Spleen (tissue), 11 donors: ENCODE data around the gene SLC40A1. TPM values are rescaled to one million over a fixed set of nuclear protein-coding genes. Genes with fewer than 3 reads are reported as not detected.

ENCODE experiments used
- DNase-seq: peaks from one replicate; pipeline ENCODE4 v3.0.0-alpha.2; 2020
- H3K27ac ChIP-seq, 8 donors: fragments of 200-600 bp; sonication (generic) in 7 of 8; 1 replicate in 4 of 8; 2 replicates in 4 of 8; pipeline versions ENCODE4 v1.5.0 to v1.8.0; 2016 to 2021; ENCODE audit warnings: inconsistent platforms in 4 of 8, mild to moderate bottlenecking in 4 of 8, moderate library complexity in 1 of 8
- H3K27me3 ChIP-seq, 7 donors: fragments of 200-600 bp; sonication (generic) in 6 of 7; replicated peaks in 1 of 7; 1 replicate in 4 of 7; 2 replicates in 3 of 7; pipeline versions ENCODE4 v1.5.0 to v1.8.0; 2016 to 2021; ENCODE audit warnings: inconsistent platforms in 3 of 7, mild to moderate bottlenecking in 1 of 7
- H3K36me3 ChIP-seq, 6 donors: fragments of 200-600 bp; sonication (generic) in 5 of 6; 1 replicate in 4 of 6; 2 replicates in 2 of 6; pipeline versions ENCODE4 v1.5.0 to v1.8.0; 2016 to 2021; ENCODE audit warnings: inconsistent platforms in 2 of 6
- H3K4me1 ChIP-seq, 6 donors: fragments of 200-600 bp; sonication (generic) in 5 of 6; 1 replicate in 3 of 6; 2 replicates in 3 of 6; pipeline versions ENCODE4 v1.5.0 to v1.8.0; 2016 to 2021; ENCODE audit warnings: inconsistent platforms in 3 of 6
- H3K4me3 ChIP-seq, 8 donors: fragments of 200-600 bp; sonication (generic) in 7 of 8; 1 replicate in 4 of 8; 2 replicates in 4 of 8; pipeline versions ENCODE4 v1.5.0 to v1.8.0; 2016 to 2021; ENCODE audit warnings: inconsistent platforms in 4 of 8, mild to moderate bottlenecking in 4 of 8, moderate library complexity in 2 of 8
- H3K9me3 ChIP-seq, 8 donors: fragments of 200-600 bp; sonication (generic) in 7 of 8; 1 replicate in 4 of 8; 2 replicates in 4 of 8; pipeline versions ENCODE4 v1.5.0 to v1.8.0; 2016 to 2021; ENCODE audit warnings: inconsistent platforms in 4 of 8
- CTCF ChIP-seq, 11 experiments: fragments of 200-600 bp in 7 of 11; fragments of 450-650 bp in 4 of 11; sonication (generic) in 4 of 11; IDR thresholded peaks in 8 of 11; conservative IDR thresholded peaks in 3 of 11; 1 replicate in 7 of 11; 2 replicates in 4 of 11; pipeline versions ENCODE4 v1.4.0 to v1.8.0; 2016 to 2021; ENCODE audit warnings: antibody characterized with exemption in 11 of 11, inconsistent platforms in 4 of 11, mild to moderate bottlenecking in 1 of 11
- POLR2A ChIP-seq, 3 donors: fragments of 450-650 bp; IDR thresholded peaks; one replicate each; pipeline ENCODE4 v1.5.1; 2017; ENCODE audit warnings: antibody characterized with exemption in 3 of 3, mild to moderate bottlenecking in 1 of 3
- POLR2AphosphoS5 ChIP-seq, 3 donors: sonication (generic); formaldehyde crosslinking; IDR thresholded peaks; one replicate each; pipeline ENCODE4 v1.5.1; 2017; ENCODE audit warnings: antibody characterized with exemption in 3 of 3
- WGBS, 5 donors: extraction: QIAGEN DNeasy Blood & Tissue Kit in 3 of 5; methylation state at CpG; one replicate each; pipeline versions ENCODE4 v1.1.5 to v1.1.7; 2013 to 2018; 5-methylcytosine and 5-hydroxymethylcytosine counted together
- intact Hi-C: fragments of 100-400 bp; cut with DNase I; formaldehyde crosslinking; loops from one replicate; pipeline ENCODE4 v1.15.0; 2023; ENCODE audit warnings: low total_unique reads
- polyA plus RNA-seq, 3 donors: library from polyadenylated mRNA; stranded (reverse); fragments of 200-250 nt; gene quantifications; one replicate each; pipeline ENCODE4 v1.2.1, GENCODE V29; 2013
- total RNA-seq, 7 donors: library from RNA; depleted of rRNA in 3 of 7; stranded (reverse); fragments of >200 nt in 3 of 7; fragmentation: NEBNext Ultra II Directional in 4 of 7; extraction: Animal tissue kit (Norgen Biotek cat#: 25700) in 4 of 7; gene quantifications; one replicate each; pipeline versions ENCODE4 v1.1.0 to v1.2.1, GENCODE V29; 2016 to 2021
- donor health status: healthy with polysubstance abuse.
- donor health status: DM: no; HTN: no; CAD: no; lungs with moderate emphysema.
- donor health status: DM: no; HTN: no; CAD: no.
- donor health status: Bipolar disorder and iron deficiency.
- donor health status: healthy.
- donor health status: DM: no; HTN: no; CAD: no.
- donor health status: DM: yes; HTN: yes; CAD: no.

The SLC40A1 gene
- total and polyA plus RNA-seq, 10 donors: 55.7 to 843 (median 455) TPM

DNA sequence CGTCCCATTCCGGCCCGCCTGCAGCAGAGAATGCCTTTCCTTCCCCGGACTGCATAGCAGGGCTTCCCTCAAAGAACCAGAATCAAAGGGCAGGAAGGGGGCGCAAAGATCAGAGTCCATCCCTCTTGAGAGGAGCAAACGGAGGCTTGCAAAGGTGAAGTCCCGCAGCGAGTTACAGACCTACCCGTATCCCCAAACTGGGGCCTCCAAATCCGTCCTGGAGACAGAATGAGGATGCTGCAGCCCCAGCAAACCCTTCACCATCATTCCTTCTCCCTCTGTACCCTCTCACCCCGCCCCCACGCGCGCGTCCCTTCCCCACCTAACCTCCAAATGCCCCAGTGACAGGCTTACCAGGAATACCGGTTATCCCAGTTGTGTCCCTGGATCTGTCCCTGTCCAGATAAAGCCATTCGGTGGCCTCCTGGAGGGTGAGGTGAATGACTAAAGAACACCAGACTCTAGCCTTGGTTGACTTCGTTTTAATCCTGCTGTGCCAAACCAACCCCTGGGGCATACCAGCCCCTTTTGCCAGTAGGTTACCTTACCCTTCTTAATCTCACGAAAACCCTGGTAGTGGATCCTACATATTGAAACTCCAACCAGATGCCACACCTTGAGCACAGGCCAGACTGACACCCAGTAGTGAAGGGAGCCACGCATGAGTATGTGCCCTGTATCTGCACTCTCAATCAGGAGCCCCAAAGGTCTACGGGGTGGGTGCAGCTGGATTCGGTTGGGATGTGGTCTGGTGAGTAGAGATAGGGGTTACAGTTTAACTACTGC is 961 bp upstream of the SLC40A1 start:
- H3K4me3 ChIP-seq: peak overlapping the region; percentile 49 to 84 (median 58)
- H3K27me3 ChIP-seq: peaks cover 0 to 31% (median 7%) of the 10 kb centered on the region in 7 donors
- intact Hi-C loops: no loop called here
- H3K9me3 ChIP-seq: no peaks in the 10 kb centered on the region
- peaks cover 0 to 12% (median 0%) of the 10 kb centered on the region in 6 donors for H3K36me3 ChIP-seq
- H3K4me1 ChIP-seq: peaks cover 5 to 67% (median 30%) of the 10 kb centered on the region in 6 donors
- peak overlapping the region; percentile 87 to 96 (median 92) for H3K27ac ChIP-seq
- peak; percentile 56 for DNase-seq
- no peak for TF ChIP-seq CTCF (IDR thresholded peaks at IDR 0.05 in 8 of 11, conservative IDR thresholded peaks at IDR 0.05 in 3 of 11)
- WGBS, 5 donors: 14 to 28% (median 22%) methylated on average over 22 of the region's 22 CpGs

- Histone ChIP-seq H3K27ac (peak overlapping the region; percentile 87 to 96 (median 92)), H3K27me3 (peaks cover 0 to 31% (median 7%) of the 10 kb centered on the region in 7 donors), H3K4me3 (peak overlapping the region; percentile 49 to 84 (median 58)), H3K4me1 (peaks cover 9 to 80% (median 38%) of the 10 kb centered on the region in 6 donors), H3K9me3 (no peaks in the 10 kb centered on the region), H3K36me3 (peaks cover 0 to 14% (median 0%) of the 10 kb centered on the region in 6 donors)
- TF ChIP-seq POLR2A (IDR thresholded peaks at IDR 0.05) (no peak), POLR2AphosphoS5 (IDR thresholded peaks at IDR 0.05) (no peak), CTCF (IDR thresholded peaks at IDR 0.05 in 8 of 11, conservative IDR thresholded peaks at IDR 0.05 in 3 of 11) (no peak)
- WGBS, 5 donors: 0 to 3% (median 2%) methylated on average over 13 of the region's 13 CpGs
- intact Hi-C loops: no loop called here
- peak; percentile 85 for DNase-seq
Measured at GRCh38 chr2:189580241-189580651, 340 bp downstream of the SLC40A1 start.

DNA sequence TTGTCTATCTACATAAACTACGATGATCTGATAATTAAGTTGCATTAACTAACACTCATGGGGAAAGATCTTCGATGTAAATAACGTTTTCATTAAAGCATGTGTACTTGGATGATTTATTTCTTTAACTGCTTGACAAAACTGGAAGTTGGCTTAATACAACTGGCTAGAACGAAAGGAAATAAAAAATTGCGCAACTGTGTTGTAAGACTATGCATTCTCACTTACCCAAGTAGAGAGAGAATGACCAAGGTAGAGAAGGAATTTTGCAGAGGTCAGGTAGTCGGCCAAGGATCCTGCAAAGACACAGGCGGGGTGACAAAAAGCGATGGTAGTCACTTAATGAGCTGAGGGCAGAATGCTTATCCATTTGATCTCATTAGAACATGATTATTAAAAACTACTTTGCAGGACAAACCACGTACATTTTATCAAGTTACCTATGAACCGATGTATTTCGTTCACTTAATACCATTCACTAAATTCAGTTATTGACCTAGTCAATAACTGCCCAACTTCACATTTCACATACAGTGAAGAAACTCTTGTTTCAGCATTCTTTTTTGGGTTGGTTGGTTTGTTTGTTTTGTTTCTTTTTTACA is 900 bp downstream of the SLC40A1 start:
- peaks cover 9 to 85% (median 41%) of the 10 kb centered on the region in 6 donors for H3K4me1 ChIP-seq
- peaks cover 0 to 19% (median 2%) of the 10 kb centered on the region in 6 donors for H3K36me3 ChIP-seq
- peak overlapping the region; percentile 49 to 84 (median 58) for H3K4me3 ChIP-seq
- DNase-seq: no peak
- WGBS, 5 donors: 10 to 29% (median 20%) methylated on average over 11 of the region's 11 CpGs
- peaks cover 0 to 31% (median 7%) of the 10 kb centered on the region in 7 donors for H3K27me3 ChIP-seq
- no peaks in the 10 kb centered on the region for H3K9me3 ChIP-seq
- peak overlapping the region; percentile 87 to 96 (median 92) for H3K27ac ChIP-seq
- no peak for TF ChIP-seq CTCF (IDR thresholded peaks at IDR 0.05 in 8 of 11, conservative IDR thresholded peaks at IDR 0.05 in 3 of 11)
- no peak for TF ChIP-seq POLR2A (IDR thresholded peaks at IDR 0.05)
- no peak for TF ChIP-seq POLR2AphosphoS5 (IDR thresholded peaks at IDR 0.05)
- intact Hi-C loops: loop anchor here (10.0 kb wide), 1 partner anchor 45 kb away; no protein-coding TSS in a partner anchor
